ENCODE measurements around the gene NRARP. TPM values are rescaled to one million over a fixed set of nuclear protein-coding genes. Genes with fewer than 3 reads are reported as not detected.
"Not testable (repeated sequence)": the region's sequence is repeated elsewhere in the genome, so short reads cannot be mapped to it uniquely, and the experiment has no call there.

The NRARP gene
- total RNA-seq, 1 experiment from 2014 or later = 22.2 TPM

- H2AFZ ChIP-seq (ENCODE audit: low read depth, low read length, poor library complexity, severe bottlenecking) = no peak overlapping the region
- DNase-seq (ENCODE audit: low read depth, low spot score) (no peak), ATAC-seq (no peak)
- no peak overlapping the region for H3K27ac ChIP-seq (ENCODE audit: low read depth, low read length)
- H3K27me3 ChIP-seq (ENCODE audit: insufficient read depth, low read length) = no peaks in the 10 kb centered on the region
- no peak overlapping the region for H3K4me3 ChIP-seq (replicated peaks in 1 of 2; ENCODE audit: low read depth in 1 of 2, low read length in 2 of 2)
- TF ChIP-seq FOSL1 (IDR thresholded peaks at IDR 0.05; ENCODE audit: low read depth) (no peak), JUND (IDR thresholded peaks at IDR 0.05) (no peak), EZH2phosphoT487 (IDR thresholded peaks at IDR 0.05; ENCODE audit: borderline replicate concordance) (no peak), SRF (IDR thresholded peaks at IDR 0.05; ENCODE audit: low read depth) (no peak), POLR2AphosphoS5 (IDR thresholded peaks at IDR 0.05; ENCODE audit: low read depth, low read length) (no peak)
- TF ChIP-seq, protein P1, sequence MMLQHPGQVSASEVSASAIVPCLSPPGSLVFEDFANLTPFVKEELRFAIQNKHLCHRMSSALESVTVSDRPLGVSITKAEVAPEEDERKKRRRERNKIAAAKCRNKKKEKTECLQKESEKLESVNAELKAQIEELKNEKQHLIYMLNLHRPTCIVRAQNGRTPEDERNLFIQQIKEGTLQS (IDR thresholded peaks at IDR 0.05) = no peak
- ChIA-PET POLR2A (no interaction called here), RAD21 (ENCODE audit: low non-redundant PET in 1 of 2, low total read pairs in 2 of 2, uncharacterized antibody in 2 of 2, unreplicated experiment in 2 of 2) (no interaction called here), CTCF (no interaction called here)
- no peaks in the 10 kb centered on the region for H4K20me1 ChIP-seq (ENCODE audit: insufficient read depth)
- peaks cover 0 to 4% of the 10 kb centered on the region in 2 experiments; a peak in 2 of 4 replicates for H3K9me3 ChIP-seq (ENCODE audit: control insufficient read depth in 1 of 2, insufficient read depth in 1 of 2, low read depth in 1 of 2, low read length in 2 of 2)
- H3K36me3 ChIP-seq (ENCODE audit: control insufficient read depth in 1 of 2, insufficient read depth in 2 of 2, low read length in 2 of 2) = no peaks in the 10 kb centered on the region
- no peaks in the 10 kb centered on the region for H3K4me1 ChIP-seq (ENCODE audit: control insufficient read depth in 1 of 2, insufficient read depth in 2 of 2, low read length in 2 of 2)
- BruUV-seq (replicated peaks) = no TSS peak
- no peaks in the 10 kb centered on the region for H3K9me2 ChIP-seq (ENCODE audit: insufficient read depth)
- H3K4me2 ChIP-seq (ENCODE audit: low read length) = no peak overlapping the region
- H3K79me2 ChIP-seq (ENCODE audit: insufficient read depth, low read length) = no peaks in the 10 kb centered on the region
- intact Hi-C loops (cut with micrococcal nuclease) = no loop called here
- H3K9ac ChIP-seq (ENCODE audit: low read length) = no peak overlapping the region
Measured at GRCh38 chr9:137342482-137342881, 40.4 kb upstream of the NRARP start.

- Histone ChIP-seq H3K4me3 (replicated peaks in 1 of 2; ENCODE audit: low read depth in 1 of 2, low read length in 2 of 2) (no peak overlapping the region), H3K79me2 (ENCODE audit: insufficient read depth, low read length) (no peaks in the 10 kb centered on the region), H3K27ac (ENCODE audit: low read depth, low read length) (no peak overlapping the region), H4K20me1 (ENCODE audit: insufficient read depth) (no peaks in the 10 kb centered on the region), H3K9ac (ENCODE audit: low read length) (no peak overlapping the region), H3K4me2 (ENCODE audit: low read length) (no peak overlapping the region), H2AFZ (ENCODE audit: low read depth, low read length, poor library complexity, severe bottlenecking) (no peak overlapping the region), H3K27me3 (ENCODE audit: insufficient read depth, low read length) (no peaks in the 10 kb centered on the region), H3K36me3 (ENCODE audit: control insufficient read depth in 1 of 2, insufficient read depth in 2 of 2, low read length in 2 of 2) (no peaks in the 10 kb centered on the region), H3K4me1 (ENCODE audit: control insufficient read depth in 1 of 2, insufficient read depth in 2 of 2, low read length in 2 of 2) (no peaks in the 10 kb centered on the region), H3K9me3 (ENCODE audit: control insufficient read depth in 1 of 2, insufficient read depth in 1 of 2, low read depth in 1 of 2, low read length in 2 of 2) (peaks cover 3 to 7% of the 10 kb centered on the region in 2 experiments; a peak in 3 of 4 replicates), H3K9me2 (ENCODE audit: insufficient read depth) (no peaks in the 10 kb centered on the region)
- BruUV-seq (replicated peaks) = no TSS peak
- TF ChIP-seq, protein P2, sequence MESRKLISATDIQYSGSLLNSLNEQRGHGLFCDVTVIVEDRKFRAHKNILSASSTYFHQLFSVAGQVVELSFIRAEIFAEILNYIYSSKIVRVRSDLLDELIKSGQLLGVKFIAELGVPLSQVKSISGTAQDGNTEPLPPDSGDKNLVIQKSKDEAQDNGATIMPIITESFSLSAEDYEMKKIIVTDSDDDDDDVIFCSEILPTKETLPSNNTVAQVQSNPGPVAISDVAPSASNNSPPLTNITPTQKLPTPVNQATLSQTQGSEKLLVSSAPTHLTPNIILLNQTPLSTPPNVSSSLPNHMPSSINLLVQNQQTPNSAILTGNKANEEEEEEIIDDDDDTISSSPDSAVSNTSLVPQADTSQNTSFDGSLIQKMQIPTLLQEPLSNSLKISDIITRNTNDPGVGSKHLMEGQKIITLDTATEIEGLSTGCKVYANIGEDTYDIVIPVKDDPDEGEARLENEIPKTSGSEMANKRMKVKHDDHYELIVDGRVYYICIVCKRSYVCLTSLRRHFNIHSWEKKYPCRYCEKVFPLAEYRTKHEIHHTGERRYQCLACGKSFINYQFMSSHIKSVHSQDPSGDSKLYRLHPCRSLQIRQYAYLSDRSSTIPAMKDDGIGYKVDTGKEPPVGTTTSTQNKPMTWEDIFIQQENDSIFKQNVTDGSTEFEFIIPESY (IDR thresholded peaks at IDR 0.05; ENCODE audit: extremely low read depth, insufficient replicate concordance, low read length) = no peak
- TF ChIP-seq SIN3A (IDR thresholded peaks at IDR 0.05; ENCODE audit: low read depth) = no peak
- ChIA-PET POLR2A (no interaction called here), RAD21 (ENCODE audit: low non-redundant PET in 1 of 2, low total read pairs in 2 of 2, uncharacterized antibody in 2 of 2, unreplicated experiment in 2 of 2) (no interaction called here), CTCF (no interaction called here)
- ATAC-seq (no peak), DNase-seq (ENCODE audit: low read depth, low spot score) (no peak)
- intact Hi-C loops (cut with micrococcal nuclease) = no loop called here
Measured at GRCh38 chr9:137341227-137341626, 39.2 kb upstream of the NRARP start.

DNA sequence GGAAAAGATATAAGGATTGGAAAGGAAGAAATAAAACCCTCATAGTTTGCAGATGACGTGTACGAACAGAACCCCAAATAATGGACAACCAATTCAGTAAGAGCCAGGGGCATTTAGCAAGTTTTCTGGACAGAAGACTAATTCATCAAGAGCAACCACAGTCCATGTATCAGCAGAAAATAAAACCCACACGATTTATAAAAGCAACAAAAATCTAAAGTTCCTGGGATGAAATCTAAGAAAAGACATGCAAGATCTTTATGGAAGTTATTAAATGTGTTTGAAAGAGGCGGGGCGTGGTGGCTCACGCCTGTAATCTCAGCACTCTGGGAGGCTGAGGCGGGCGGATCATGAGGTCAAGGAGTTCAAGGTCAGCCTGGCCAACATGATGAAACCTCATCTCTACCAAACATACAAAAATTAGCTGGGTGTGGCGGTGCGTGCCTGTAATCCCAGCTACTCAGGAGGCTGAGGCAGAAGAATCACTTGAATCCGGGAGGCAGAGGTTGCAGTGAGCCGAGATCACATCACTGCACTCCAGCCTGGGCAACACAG lies 37.9 kb upstream of the NRARP start:
- H3K9ac ChIP-seq (ENCODE audit: low read length); POLR2A ChIA-PET; DNase-seq (ENCODE audit: low read depth, low spot score); H3K9me2 ChIP-seq (ENCODE audit: insufficient read depth); H3K36me3 ChIP-seq (ENCODE audit: control insufficient read depth in 1 of 2, insufficient read depth in 2 of 2, low read length in 2 of 2); H3K4me2 ChIP-seq (ENCODE audit: low read length); H3K79me2 ChIP-seq (ENCODE audit: insufficient read depth, low read length); H3K4me1 ChIP-seq (ENCODE audit: control insufficient read depth in 1 of 2, insufficient read depth in 2 of 2, low read length in 2 of 2); H3K27ac ChIP-seq (ENCODE audit: low read depth, low read length); H4K20me1 ChIP-seq (ENCODE audit: insufficient read depth); H3K27me3 ChIP-seq (ENCODE audit: insufficient read depth, low read length); ATAC-seq; CTCF ChIA-PET; H3K4me3 ChIP-seq (replicated peaks in 1 of 2; ENCODE audit: low read depth in 1 of 2, low read length in 2 of 2); BruUV-seq (replicated peaks); H2AFZ ChIP-seq (ENCODE audit: low read depth, low read length, poor library complexity, severe bottlenecking); intact Hi-C loops (cut with micrococcal nuclease): not testable (repeated sequence)
- RAD21 ChIA-PET (ENCODE audit: low non-redundant PET in 1 of 2, low total read pairs in 2 of 2, uncharacterized antibody in 2 of 2, unreplicated experiment in 2 of 2) = interaction anchor here in 1 of 2 experiments (0.7 kb wide), 1 partner anchor 55 kb away, joined by 3 read pairs; no protein-coding TSS in a partner anchor
- peaks cover 3 to 10% of the 10 kb centered on the region in 2 experiments; a peak in 2 of 4 replicates for H3K9me3 ChIP-seq (ENCODE audit: control insufficient read depth in 1 of 2, insufficient read depth in 1 of 2, low read depth in 1 of 2, low read length in 2 of 2)
